Mucosa of descending colon (tissue), 3 donors: Measurements from ENCODE around the gene RASL12. TPM values are rescaled to one million over a fixed set of nuclear protein-coding genes. Genes with fewer than 3 reads are reported as not detected.
"Not testable (repeated sequence)": the region's sequence is repeated elsewhere in the genome, so short reads cannot be mapped to it uniquely, and the experiment has no call there.

ENCODE experiments used
- ATAC-seq: fragments of 200-7000 bp; cut with Tn5 transposase; one replicate; pipeline ENCODE4 v1.9.1; 2020; ENCODE audit warnings: mild to moderate bottlenecking, moderate library complexity
- DNase-seq, 3 donors: peaks; one replicate each; pipeline ENCODE4 v3.0.0-alpha.2; 2020
- H3K36me3 ChIP-seq: fragments of 200-600 bp; one replicate; pipeline ENCODE4 v1.8.0; 2021; ENCODE audit warnings: low read depth, mild to moderate bottlenecking
- H3K4me1 ChIP-seq: fragments of 200-600 bp; one replicate; pipeline ENCODE4 v1.8.0; 2021; ENCODE audit warnings: low read depth, mild to moderate bottlenecking
- H3K4me3 ChIP-seq: fragments of 200-600 bp; one replicate; pipeline ENCODE4 v1.8.0; 2021; ENCODE audit warnings: mild to moderate bottlenecking
- H3K9me3 ChIP-seq: fragments of 200-600 bp; one replicate; pipeline ENCODE4 v1.8.0; 2021; ENCODE audit warnings: mild to moderate bottlenecking
- CTCF ChIP-seq: fragments of 200-600 bp; IDR thresholded peaks from one replicate; pipeline ENCODE4 v1.8.0; 2022; ENCODE audit warnings: antibody characterized with exemption, mild to moderate bottlenecking
- intact Hi-C, 2 donors: fragments of 100-400 bp; cut with DNase I in 1 of 2; cut with micrococcal nuclease in 1 of 2; formaldehyde crosslinking; loops; one replicate each; pipeline versions ENCODE4 v1.11.0 to v1.11.1; 2022; cut with DNase I, micrococcal nuclease
- total RNA-seq, 3 donors: library from RNA; stranded (reverse); fragmentation: NEBNext Ultra II Directional in 2 of 3; extraction: Animal tissue kit (Norgen Biotek cat#: 25700) in 2 of 3; gene quantifications; one replicate each; pipeline versions ENCODE4 v1.2.1 to v1.2.4, GENCODE V29; 2021 to 2023
- donor health status: DM: no; HTN: no; CAD: no; lungs with moderate emphysema.
- donor health status: DM: no; HTN: no; CAD: no.
- donor health status: DM: no; HTN: yes; CAD: no.

RASL12 gene
- total RNA-seq, 3 donors from 2014 or later, result 2.7 to 29.7 (median 8.4) TPM

DNA sequence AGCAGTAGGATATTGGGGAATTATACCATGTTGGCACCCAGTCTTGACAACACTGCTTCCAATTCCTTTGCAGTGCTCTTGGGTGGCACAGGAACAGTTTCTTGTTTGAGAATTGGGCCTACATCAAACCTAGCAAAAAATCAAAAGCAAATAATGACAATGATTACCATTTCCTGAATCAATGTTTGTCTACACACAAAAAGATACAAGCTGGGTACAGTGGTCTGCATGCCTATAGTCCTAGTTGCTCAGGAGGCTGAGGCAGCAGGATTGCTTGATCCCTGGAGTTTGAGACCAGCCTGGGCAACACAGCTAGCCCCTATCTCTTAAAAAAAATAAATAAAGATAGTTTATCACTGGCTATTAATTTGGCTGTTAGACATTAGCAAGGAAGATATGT, 46.3 kb downstream of the RASL12 start:
- DNase-seq (no peak), ATAC-seq (no peak)
- Histone ChIP-seq H3K4me1 (no peaks in the 10 kb centered on the region), H3K4me3 (no peak overlapping the region), H3K36me3 (peaks cover 5% of the 10 kb centered on the region), H3K9me3 (no peaks in the 10 kb centered on the region)
- no peak for TF ChIP-seq CTCF
- intact Hi-C loops, result no loop called here

- TF ChIP-seq CTCF, result no peak
- DNase-seq (no peak), ATAC-seq (no peak)
- intact Hi-C loops, result no loop called here
- Histone ChIP-seq H3K4me3 (no peak overlapping the region), H3K36me3 (peaks cover 7% of the 10 kb centered on the region), H3K4me1 (no peaks in the 10 kb centered on the region), H3K9me3 (no peaks in the 10 kb centered on the region)
These were observed 47.4 kb downstream of the RASL12 start for GRCh38 chr15:65020419-65020818.

GRCh38 chr15:65011198-65011597, 56.6 kb downstream of the RASL12 start:
- H3K4me1 ChIP-seq, H3K9me3 ChIP-seq, ATAC-seq, DNase-seq, intact Hi-C loops, H3K4me3 ChIP-seq: not testable (repeated sequence)
- peaks cover 15% of the 10 kb centered on the region for H3K36me3 ChIP-seq

DNA sequence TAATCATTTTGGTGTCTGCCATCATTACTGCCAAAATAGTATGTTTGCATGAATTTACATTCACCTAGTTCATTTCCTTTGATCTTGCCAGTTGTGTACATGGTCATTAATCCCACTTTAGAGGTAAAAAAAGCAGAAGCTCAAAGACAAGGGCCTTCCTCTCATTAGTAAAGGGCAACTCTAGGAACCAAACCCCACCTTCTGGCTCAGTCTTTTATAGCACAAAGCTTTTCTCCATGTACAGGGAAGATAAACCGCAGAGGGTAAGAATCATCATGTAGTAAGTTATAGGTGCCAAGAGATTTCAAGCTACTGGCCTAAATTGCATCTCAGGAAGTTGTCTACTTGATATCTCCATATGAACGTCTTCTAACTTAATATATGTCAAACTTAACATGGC, 58.8 kb downstream of the RASL12 start:
- DNase-seq, result no peak
- Histone ChIP-seq H3K36me3 (peaks cover 4% of the 10 kb centered on the region), H3K4me1 (no peaks in the 10 kb centered on the region), H3K9me3 (peaks cover 4% of the 10 kb centered on the region), H3K4me3 (no peak overlapping the region)
- intact Hi-C loops, result no loop called here
- no peak for TF ChIP-seq CTCF
- ATAC-seq, result no peak

GRCh38 chr15:65006876-65007275, 60.9 kb downstream of the RASL12 start:
- intact Hi-C loops, result no loop called here
- Histone ChIP-seq H3K4me3 (no peak overlapping the region), H3K4me1 (no peaks in the 10 kb centered on the region), H3K9me3 (no peaks in the 10 kb centered on the region), H3K36me3 (no peaks in the 10 kb centered on the region)
- TF ChIP-seq CTCF, result no peak
- DNase-seq (no peak), ATAC-seq (no peak)

DNA sequence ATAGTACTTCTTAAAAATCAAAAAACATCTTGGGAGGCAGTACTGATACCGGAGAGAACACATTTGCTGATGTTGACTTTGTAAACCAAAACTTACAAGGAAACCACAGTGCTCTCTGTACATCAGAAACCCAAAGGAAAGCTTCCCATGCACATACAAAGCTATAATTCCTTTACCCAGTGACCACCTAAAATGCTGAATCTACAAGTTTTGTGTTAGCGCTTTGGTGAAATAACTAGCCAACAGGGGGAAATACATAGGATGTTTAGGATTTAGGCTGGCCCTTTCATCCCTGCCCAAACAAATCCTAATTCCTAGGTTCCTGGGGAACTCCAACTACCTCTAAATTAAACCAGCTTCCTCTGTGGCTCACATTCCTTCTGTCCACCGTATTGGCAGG, 62.8 kb downstream of the RASL12 start:
- H3K36me3 ChIP-seq, result no peaks in the 10 kb centered on the region
- intact Hi-C loops, result no loop called here

More for the DNA sequence above, 62.8 kb downstream of the RASL12 start:
- ATAC-seq, result no peak
- Histone ChIP-seq H3K4me3 (no peak overlapping the region), H3K4me1 (no peaks in the 10 kb centered on the region), H3K9me3 (no peaks in the 10 kb centered on the region)
- no peak for DNase-seq
- TF ChIP-seq CTCF, result no peak

Other genes with a start within 250 kb of the RASL12 start
- gene PIF1, start 242.3 kb downstream of the RASL12 start, total RNA-seq, result 10 to 100 TPM in 1 of 3 donors, 1 to 10 TPM in 2; 2.6 to 10.4 (median 5.0) TPM
- gene PLEKHO2, start 226.1 kb downstream of the RASL12 start, total RNA-seq, result 10 to 100 TPM in 2 of 3 donors, 1 to 10 TPM in 1; 5.8 to 38.9 (median 15.9) TPM
- 1 to 10 TPM; 1.4 to 6.7 (median 1.6) TPM for gene ANKDD1A, start 156.1 kb downstream of the RASL12 start, total RNA-seq
- 10 to 100 TPM; 60.9 to 90.6 (median 65.9) TPM for gene SPG21, start 78.1 kb downstream of the RASL12 start, total RNA-seq
- 10 to 100 TPM; 17.5 to 24.0 (median 19.2) TPM for gene MTFMT, start 38.4 kb downstream of the RASL12 start, total RNA-seq
- 100 to 1,000 TPM in 1 of 3 donors, 10 to 100 TPM in 2; 70.1 to 157 (median 76.2) TPM for gene SLC51B, start 22.6 kb downstream of the RASL12 start, total RNA-seq
- under 1 TPM in 1 of 3 donors, not detected in 2; 0.09 TPM for gene KBTBD13, start 8.8 kb upstream of the RASL12 start, total RNA-seq
- 1 to 10 TPM; 2.0 to 6.9 (median 3.9) TPM for gene UBAP1L, start 47.2 kb upstream of the RASL12 start, total RNA-seq
- gene PDCD7, start 65.8 kb upstream of the RASL12 start, total RNA-seq, result 10 to 100 TPM; 12.0 to 32.9 (median 13.4) TPM
- gene CLPX, start 117.4 kb upstream of the RASL12 start, total RNA-seq, result 10 to 100 TPM; 39.4 to 51.5 (median 50.8) TPM
- 10 to 100 TPM in 2 of 3 donors, 1 to 10 TPM in 1; 2.7 to 14.7 (median 10.3) TPM for gene CILP, start 143.5 kb upstream of the RASL12 start, total RNA-seq
- 10 to 100 TPM in 2 of 3 donors, 1 to 10 TPM in 1; 9.6 to 12.4 (median 12.1) TPM for gene PARP16, start 218.9 kb upstream of the RASL12 start, total RNA-seq
- gene RNU5A-1, start 228.1 kb upstream of the RASL12 start, total RNA-seq, result not detected
- gene RNU5B-1, start 236.7 kb upstream of the RASL12 start, total RNA-seq, result 10 to 100 TPM in 2 of 3 donors, not detected in 1; 15.9 to 32.0 TPM